ENCODE measurements around the gene DTX4.

Gene DTX4

DNA sequence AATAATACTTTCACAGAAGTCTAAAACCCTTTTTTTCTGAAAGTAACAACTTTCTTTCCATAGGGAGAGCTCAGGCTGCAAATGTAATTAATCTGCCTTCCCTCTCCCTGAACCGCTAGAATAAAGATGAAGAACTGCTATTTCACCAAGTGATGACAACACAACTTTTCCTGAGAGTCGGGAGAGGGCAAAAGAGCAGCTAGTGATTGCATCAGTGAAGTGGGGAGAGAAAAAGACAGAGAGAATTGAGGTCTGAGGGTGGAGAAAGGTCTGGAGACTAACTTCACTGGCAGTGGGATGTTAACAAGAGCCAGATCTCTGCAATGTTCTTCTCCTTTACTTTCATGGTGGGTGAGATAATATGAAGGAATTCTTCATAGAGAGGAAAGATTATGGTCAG is 51.7 kb downstream of the DTX4 start:
- H3K4me3 ChIP-seq (ENCODE audit: low read depth, low read length): no peak overlapping the region
- TF ChIP-seq, protein P1, sequence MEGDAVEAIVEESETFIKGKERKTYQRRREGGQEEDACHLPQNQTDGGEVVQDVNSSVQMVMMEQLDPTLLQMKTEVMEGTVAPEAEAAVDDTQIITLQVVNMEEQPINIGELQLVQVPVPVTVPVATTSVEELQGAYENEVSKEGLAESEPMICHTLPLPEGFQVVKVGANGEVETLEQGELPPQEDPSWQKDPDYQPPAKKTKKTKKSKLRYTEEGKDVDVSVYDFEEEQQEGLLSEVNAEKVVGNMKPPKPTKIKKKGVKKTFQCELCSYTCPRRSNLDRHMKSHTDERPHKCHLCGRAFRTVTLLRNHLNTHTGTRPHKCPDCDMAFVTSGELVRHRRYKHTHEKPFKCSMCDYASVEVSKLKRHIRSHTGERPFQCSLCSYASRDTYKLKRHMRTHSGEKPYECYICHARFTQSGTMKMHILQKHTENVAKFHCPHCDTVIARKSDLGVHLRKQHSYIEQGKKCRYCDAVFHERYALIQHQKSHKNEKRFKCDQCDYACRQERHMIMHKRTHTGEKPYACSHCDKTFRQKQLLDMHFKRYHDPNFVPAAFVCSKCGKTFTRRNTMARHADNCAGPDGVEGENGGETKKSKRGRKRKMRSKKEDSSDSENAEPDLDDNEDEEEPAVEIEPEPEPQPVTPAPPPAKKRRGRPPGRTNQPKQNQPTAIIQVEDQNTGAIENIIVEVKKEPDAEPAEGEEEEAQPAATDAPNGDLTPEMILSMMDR (IDR thresholded peaks at IDR 0.05; ENCODE audit: low read depth, low read length): no peak
- no peaks in the 10 kb centered on the region for H3K4me1 ChIP-seq
- no peaks in the 10 kb centered on the region for H3K9me3 ChIP-seq
- no peak for DNase-seq
- H3K27me3 ChIP-seq: no peaks in the 10 kb centered on the region
- H3K36me3 ChIP-seq: no peaks in the 10 kb centered on the region

DNA sequence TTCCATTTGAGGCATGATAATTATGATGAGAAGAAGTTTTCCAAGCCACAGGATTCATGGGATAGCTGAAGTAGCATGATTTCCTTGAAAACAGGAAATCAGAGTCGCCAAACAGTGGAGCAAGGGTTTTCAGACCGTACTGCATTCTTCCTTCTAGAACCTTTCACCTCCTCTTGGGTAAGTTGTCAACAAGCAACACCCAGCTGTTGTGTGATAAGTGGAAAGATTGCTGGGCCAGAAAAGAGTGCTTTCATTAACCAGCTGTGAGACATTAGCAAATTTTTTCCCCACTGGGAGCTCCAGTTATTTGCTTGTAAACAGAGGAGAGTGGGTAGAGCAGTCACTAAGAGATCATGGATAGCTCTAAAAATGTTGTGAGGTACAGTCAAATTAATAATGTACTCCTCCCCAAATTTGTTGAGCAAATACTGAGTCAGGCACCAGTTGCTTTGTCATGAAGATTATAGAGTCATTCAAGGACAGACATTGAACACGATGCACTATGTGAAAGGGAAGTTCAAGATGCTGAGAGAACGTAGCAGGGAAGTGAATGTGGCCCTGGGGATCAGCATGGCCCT is 52.5 kb downstream of the DTX4 start:
- Histone ChIP-seq H3K27me3 (no peaks in the 10 kb centered on the region), H3K9me3 (no peaks in the 10 kb centered on the region), H3K4me1 (no peaks in the 10 kb centered on the region), H3K36me3 (no peaks in the 10 kb centered on the region), H3K4me3 (ENCODE audit: low read depth, low read length) (no peak overlapping the region)
- TF ChIP-seq, protein P1 (IDR thresholded peaks at IDR 0.05; ENCODE audit: low read depth, low read length): no peak
- no peak for DNase-seq

DNA sequence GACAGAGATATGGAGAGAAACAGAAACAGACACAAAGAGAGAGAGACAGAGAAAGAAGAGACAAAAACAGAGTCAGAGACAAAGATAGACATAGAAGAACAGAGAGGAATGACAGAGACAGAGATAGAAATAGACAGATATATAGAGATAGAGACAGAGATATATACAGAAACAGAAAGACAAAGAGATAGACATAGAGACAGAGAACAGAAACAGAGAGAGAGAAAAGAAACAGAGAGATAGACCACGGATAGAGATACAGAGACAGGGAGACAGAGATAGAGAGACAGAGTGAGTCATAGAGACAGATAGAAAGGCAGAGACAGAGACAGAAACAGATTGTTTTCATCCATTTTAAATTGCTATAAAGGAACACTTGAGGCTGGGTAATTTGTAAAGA is 53.1 kb downstream of the DTX4 start:
- H3K4me1 ChIP-seq: no peaks in the 10 kb centered on the region
- no peaks in the 10 kb centered on the region for H3K36me3 ChIP-seq
- TF ChIP-seq, protein P1 (IDR thresholded peaks at IDR 0.05; ENCODE audit: low read depth, low read length): no peak
- no peak overlapping the region for H3K4me3 ChIP-seq (ENCODE audit: low read depth, low read length)
- no peaks in the 10 kb centered on the region for H3K9me3 ChIP-seq
- DNase-seq: no peak
- no peaks in the 10 kb centered on the region for H3K27me3 ChIP-seq

DNA sequence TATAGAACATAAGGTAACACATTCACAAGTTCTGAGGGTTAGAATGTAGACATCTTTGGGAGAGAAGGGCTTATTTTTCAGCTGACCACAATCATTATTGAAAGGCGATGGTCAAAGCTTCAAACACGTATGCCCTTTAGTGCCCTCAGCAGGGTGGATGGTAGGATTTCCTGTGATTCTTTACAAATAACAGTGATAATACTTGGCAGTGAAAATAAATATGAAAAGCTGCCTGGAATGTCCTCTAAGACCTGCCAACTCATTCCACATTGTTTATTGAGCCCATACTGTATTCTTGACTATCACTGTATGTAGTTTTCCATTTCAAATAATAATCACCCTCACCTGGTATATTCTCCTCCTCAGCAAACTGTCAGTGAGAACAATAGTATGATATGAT is 54.5 kb downstream of the DTX4 start:
- TF ChIP-seq, protein P1 (IDR thresholded peaks at IDR 0.05; ENCODE audit: low read depth, low read length): no peak
- Histone ChIP-seq H3K9me3 (no peaks in the 10 kb centered on the region), H3K4me3 (ENCODE audit: low read depth, low read length) (no peak overlapping the region), H3K4me1 (no peaks in the 10 kb centered on the region), H3K27me3 (no peaks in the 10 kb centered on the region), H3K36me3 (no peaks in the 10 kb centered on the region)
- DNase-seq: no peak

DNA sequence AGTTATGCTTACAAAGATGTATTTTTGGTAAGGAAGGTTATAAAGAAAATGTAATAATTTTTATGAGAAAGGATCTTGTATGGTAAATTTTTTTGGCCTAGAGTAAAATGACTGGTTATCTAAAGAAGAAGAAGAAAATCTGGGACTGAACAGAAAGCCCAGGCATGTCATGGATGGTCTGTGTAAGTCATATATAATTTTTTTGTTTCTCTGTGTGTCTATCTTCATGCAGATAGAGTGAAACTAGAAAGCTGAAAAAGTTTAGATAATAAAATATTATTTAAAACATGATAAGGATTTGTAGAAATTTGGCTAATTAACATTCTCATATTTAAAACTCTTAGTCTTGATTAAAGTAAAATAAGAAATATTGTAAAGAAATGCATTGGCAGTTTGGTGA is 68.4 kb downstream of the DTX4 start:
- TF ChIP-seq, protein P1 (IDR thresholded peaks at IDR 0.05; ENCODE audit: low read depth, low read length): no peak
- DNase-seq: no peak
- Histone ChIP-seq H3K9me3 (no peaks in the 10 kb centered on the region), H3K4me1 (no peaks in the 10 kb centered on the region), H3K4me3 (ENCODE audit: low read depth, low read length) (no peak overlapping the region), H3K27me3 (no peaks in the 10 kb centered on the region), H3K36me3 (no peaks in the 10 kb centered on the region)

DNA sequence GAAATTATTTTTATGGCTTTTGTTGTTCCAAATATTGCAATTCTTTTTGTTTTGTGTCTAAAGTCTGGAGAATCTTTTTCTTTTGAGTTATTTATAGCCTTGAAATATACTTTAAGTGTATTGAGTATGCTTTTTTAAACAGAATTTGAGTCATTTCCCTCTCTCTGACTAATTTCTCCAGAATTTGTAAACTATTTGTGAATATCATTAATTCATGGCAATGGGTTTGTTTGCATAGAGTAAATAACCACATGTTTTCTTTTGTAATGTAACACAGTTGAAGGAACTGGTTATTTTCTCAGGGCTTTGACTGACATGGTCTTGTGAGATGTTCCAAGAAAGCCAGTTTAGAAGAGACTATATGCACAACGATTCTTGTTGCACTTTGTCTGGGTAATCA is 71.7 kb downstream of the DTX4 start:
- no peaks in the 10 kb centered on the region for H3K4me1 ChIP-seq
- H3K27me3 ChIP-seq: no peaks in the 10 kb centered on the region
- no peaks in the 10 kb centered on the region for H3K9me3 ChIP-seq
- TF ChIP-seq, protein P1 (IDR thresholded peaks at IDR 0.05; ENCODE audit: low read depth, low read length): no peak
- H3K4me3 ChIP-seq (ENCODE audit: low read depth, low read length): no peak overlapping the region
- H3K36me3 ChIP-seq: no peaks in the 10 kb centered on the region
- DNase-seq: no peak
